ENCODE measurements around the gene RCBTB1.
"Not testable (repeated sequence)": the region's sequence is repeated elsewhere in the genome, so short reads cannot be mapped to it uniquely, and the experiment has no call there.

Gene RCBTB1

GRCh38 chr13:49502954-49503353 is 82.4 kb downstream of the RCBTB1 start:
- no peak for DNase-seq

GRCh38 chr13:49499889-49500660 is 85.3 kb downstream of the RCBTB1 start:
- no peak for DNase-seq

DNA sequence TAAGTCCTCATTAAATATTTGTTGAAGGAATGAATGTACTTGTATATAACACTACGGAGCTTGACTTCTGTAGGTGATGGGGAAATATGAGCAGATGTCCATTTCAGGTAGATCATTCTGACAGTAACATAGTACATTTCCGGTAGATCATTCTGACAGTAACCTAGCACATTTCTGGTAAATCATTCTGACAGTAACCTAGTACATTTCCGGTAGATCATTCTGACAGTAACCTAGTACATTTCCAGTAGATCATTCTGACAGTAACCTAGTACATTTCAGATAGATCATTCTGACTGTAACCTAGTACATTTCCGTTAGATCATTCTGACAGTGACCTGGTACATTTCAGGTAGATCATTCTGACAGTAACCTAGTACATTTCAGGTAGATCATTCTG is 87.2 kb downstream of the RCBTB1 start:
- no peak for DNase-seq

GRCh38 chr13:49497272-49497671 is 88.1 kb downstream of the RCBTB1 start:
- no peak for DNase-seq

- not testable (repeated sequence) for DNase-seq
These were observed 88.5 kb downstream of the RCBTB1 start for GRCh38 chr13:49496837-49497236.

GRCh38 chr13:49495783-49496762 is 89.3 kb downstream of the RCBTB1 start, which contains the start of gene PHF11:
PHF11 (plus strand) TSS chr13:49495953; CDS start chr13:49496002, 49 bp downstream.
- no peak for DNase-seq

GRCh38 chr13:49494645-49495044 is 90.7 kb downstream of the RCBTB1 start:
- no peak for DNase-seq

- no peak for DNase-seq
These were observed 96.8 kb downstream of the RCBTB1 start for GRCh38 chr13:49488563-49488962.

Data from NCI-H524 treated with DMSO at 0.1 percent for 48 hours (cell line).